ENCODE measurements around the gene CHTF18.

The CHTF18 gene

DNA sequence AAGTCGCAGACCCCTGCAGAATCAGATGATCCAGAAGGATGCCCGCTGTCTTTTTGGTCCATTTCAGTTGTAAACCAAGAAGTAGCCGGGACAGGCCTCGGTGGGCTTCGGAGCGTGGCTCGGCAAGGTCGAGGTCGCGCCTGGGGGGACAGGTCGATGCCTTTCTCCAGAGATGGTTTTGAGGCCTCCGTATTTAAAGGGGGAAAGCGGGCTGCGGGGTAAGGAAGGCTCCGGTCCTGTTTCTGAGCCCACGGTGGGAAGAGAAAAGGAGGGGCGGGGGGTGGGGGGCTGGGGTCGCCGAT, 19.6 kb downstream of the CHTF18 start:
- no peaks in the 10 kb centered on the region; the same call in 1 of the 2 replicates for H3K36me3 ChIP-seq (ENCODE audit: control insufficient read depth, insufficient read depth, low read length)
- H3K4me3 ChIP-seq (replicated peaks; ENCODE audit: low read depth, low read length), result peak overlapping the region; percentile 96
- DNase-seq (ENCODE audit: extremely low read depth, insufficient read length), result no peak
- TF ChIP-seq CTCF (IDR thresholded peaks at IDR 0.05; ENCODE audit: insufficient read depth, low read length, poor library complexity, severe bottlenecking), result no peak
- H3K27me3 ChIP-seq (replicated peaks; ENCODE audit: control insufficient read depth, insufficient read depth, low read length), result no peaks in the 10 kb centered on the region

- H3K36me3 ChIP-seq (ENCODE audit: control insufficient read depth, insufficient read depth, low read length), result no peaks in the 10 kb centered on the region
- H3K4me3 ChIP-seq (replicated peaks; ENCODE audit: low read depth, low read length), result no peak overlapping the region
- DNase-seq (ENCODE audit: extremely low read depth, insufficient read length), result no peak
- H3K27me3 ChIP-seq (replicated peaks; ENCODE audit: control insufficient read depth, insufficient read depth, low read length), result no peaks in the 10 kb centered on the region; the same call in 1 of the 2 replicates
- peak; percentile 59 for TF ChIP-seq CTCF (IDR thresholded peaks at IDR 0.05; ENCODE audit: insufficient read depth, low read length, poor library complexity, severe bottlenecking)
Observed at GRCh38 chr16:813204-813915, 24.9 kb downstream of the CHTF18 start.

- TF ChIP-seq CTCF (IDR thresholded peaks at IDR 0.05; ENCODE audit: insufficient read depth, low read length, poor library complexity, severe bottlenecking), result no peak
- no peak for DNase-seq (ENCODE audit: extremely low read depth, insufficient read length)
- Histone ChIP-seq H3K36me3 (ENCODE audit: control insufficient read depth, insufficient read depth, low read length) (no peaks in the 10 kb centered on the region), H3K27me3 (replicated peaks; ENCODE audit: control insufficient read depth, insufficient read depth, low read length) (no peaks in the 10 kb centered on the region; the same call in 1 of the 2 replicates), H3K4me3 (replicated peaks; ENCODE audit: low read depth, low read length) (no peak overlapping the region)
Observed at GRCh38 chr16:813916-814412, 25.5 kb downstream of the CHTF18 start.

DNA sequence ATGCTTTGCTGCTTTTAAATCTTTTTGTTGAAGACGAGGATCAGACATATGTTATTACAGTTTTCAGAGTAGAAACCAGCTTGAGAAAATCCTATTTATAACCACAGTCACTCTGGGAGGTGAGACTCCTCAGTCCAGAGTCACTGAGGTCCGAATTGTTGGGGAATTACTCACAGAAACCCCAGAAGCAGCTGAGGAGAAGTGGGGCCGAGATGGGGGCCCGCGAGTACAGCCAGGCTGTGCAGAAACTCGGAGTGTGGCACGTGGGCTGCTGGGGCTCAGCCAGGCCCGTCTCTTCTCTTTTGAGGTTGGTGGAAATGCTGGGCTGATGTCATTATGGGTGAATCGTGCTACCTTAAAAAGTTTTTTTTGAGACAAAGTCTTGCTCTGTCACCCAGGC, 26.6 kb downstream of the CHTF18 start:
- H3K36me3 ChIP-seq (ENCODE audit: control insufficient read depth, insufficient read depth, low read length), result no peaks in the 10 kb centered on the region
- H3K4me3 ChIP-seq (replicated peaks; ENCODE audit: low read depth, low read length), result no peak overlapping the region
- no peak for DNase-seq (ENCODE audit: extremely low read depth, insufficient read length)
- no peaks in the 10 kb centered on the region; the same call in 1 of the 2 replicates for H3K27me3 ChIP-seq (replicated peaks; ENCODE audit: control insufficient read depth, insufficient read depth, low read length)
- TF ChIP-seq CTCF (IDR thresholded peaks at IDR 0.05; ENCODE audit: insufficient read depth, low read length, poor library complexity, severe bottlenecking), result no peak

GRCh38 chr16:815861-816260, 27.4 kb downstream of the CHTF18 start:
- no peaks in the 10 kb centered on the region for H3K36me3 ChIP-seq (ENCODE audit: control insufficient read depth, insufficient read depth, low read length)
- H3K4me3 ChIP-seq (replicated peaks; ENCODE audit: low read depth, low read length), result no peak overlapping the region
- TF ChIP-seq CTCF (IDR thresholded peaks at IDR 0.05; ENCODE audit: insufficient read depth, low read length, poor library complexity, severe bottlenecking), result no peak
- H3K27me3 ChIP-seq (replicated peaks; ENCODE audit: control insufficient read depth, insufficient read depth, low read length), result no peaks in the 10 kb centered on the region; the same call in 1 of the 2 replicates
- no peak for DNase-seq (ENCODE audit: extremely low read depth, insufficient read length)
